Retina (tissue), 1 donor: ENCODE measurements around the gene ZNF827.

Source experiments
- DNase-seq: peaks from one replicate; pipeline ENCODE4 v3.0.0-alpha.2; 2016

ZNF827 gene

GRCh38 chr4:145740806-145741205, 197.8 kb downstream of the ZNF827 start:
- no peak for DNase-seq

GRCh38 chr4:145739845-145740244, 198.8 kb downstream of the ZNF827 start:
- DNase-seq, result no peak

DNA sequence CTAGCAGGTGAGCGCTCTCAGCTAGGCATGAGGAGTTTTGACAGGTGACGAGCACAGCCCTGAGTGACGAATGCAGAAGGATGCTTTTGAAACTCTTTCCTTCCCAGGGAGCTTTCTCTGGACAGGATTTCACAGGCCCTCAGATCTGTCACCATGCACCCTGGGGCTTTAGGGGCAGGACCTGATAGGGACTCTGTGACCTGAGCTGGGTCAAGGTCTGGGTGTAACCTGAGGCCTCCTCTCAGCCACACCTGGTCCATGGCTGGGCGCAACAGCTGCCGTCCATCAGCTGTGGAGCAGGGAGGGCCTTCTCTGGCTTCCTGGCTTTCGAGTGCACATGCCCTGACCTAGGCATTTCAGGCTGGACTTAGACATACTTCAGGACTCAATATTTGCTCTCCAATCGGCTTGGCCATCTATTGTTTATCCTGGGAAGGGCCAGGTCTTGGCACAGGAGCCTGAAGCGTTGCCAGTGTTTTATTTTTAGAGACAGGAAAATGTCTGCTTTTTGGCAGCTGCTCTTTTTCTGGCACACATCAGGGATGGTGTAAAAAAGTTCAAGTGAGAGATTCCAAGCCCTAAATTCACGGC, 202.3 kb downstream of the ZNF827 start:
- DNase-seq, result no peak

GRCh38 chr4:145735827-145736226, 202.8 kb downstream of the ZNF827 start:
- no peak for DNase-seq

DNA sequence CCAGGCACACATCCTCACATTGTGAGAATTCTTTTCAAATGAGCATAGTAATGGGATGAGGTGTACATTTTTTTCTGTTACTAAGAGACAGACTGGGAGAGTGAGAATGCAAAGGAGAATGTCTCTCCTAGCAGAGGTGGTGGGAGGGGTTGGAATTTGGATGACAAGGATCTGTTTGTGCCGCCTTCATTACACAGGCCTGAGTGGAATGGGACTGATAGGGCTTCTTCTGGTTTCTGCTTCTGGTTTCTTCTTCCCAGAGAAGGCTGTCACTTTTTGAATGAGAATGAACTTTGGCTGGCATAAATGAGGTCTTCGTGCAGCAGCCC, 203.3 kb downstream of the ZNF827 start:
- DNase-seq, result no peak

GRCh38 chr4:145734576-145735346, 203.9 kb downstream of the ZNF827 start:
- DNase-seq, result no peak

DNA sequence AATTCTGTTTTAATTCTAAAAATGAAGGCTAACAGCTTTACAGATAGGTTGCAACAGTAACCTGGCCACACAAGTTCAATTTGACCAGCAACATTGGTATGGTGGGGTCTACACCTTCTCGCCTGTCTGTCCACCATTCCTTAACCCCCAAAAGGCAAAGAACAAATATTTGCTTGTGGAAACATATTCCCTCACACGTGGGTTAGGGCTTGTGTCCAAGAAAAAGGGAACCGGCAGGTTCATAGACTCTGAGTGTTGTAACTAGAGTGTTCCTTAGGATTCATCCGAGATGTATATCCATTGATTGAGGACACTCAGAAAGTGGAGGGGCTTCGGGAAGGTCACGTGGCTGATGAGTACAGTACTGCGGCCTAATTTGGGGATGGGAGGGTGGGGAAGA, 204.6 kb downstream of the ZNF827 start:
- DNase-seq, result no peak

DNA sequence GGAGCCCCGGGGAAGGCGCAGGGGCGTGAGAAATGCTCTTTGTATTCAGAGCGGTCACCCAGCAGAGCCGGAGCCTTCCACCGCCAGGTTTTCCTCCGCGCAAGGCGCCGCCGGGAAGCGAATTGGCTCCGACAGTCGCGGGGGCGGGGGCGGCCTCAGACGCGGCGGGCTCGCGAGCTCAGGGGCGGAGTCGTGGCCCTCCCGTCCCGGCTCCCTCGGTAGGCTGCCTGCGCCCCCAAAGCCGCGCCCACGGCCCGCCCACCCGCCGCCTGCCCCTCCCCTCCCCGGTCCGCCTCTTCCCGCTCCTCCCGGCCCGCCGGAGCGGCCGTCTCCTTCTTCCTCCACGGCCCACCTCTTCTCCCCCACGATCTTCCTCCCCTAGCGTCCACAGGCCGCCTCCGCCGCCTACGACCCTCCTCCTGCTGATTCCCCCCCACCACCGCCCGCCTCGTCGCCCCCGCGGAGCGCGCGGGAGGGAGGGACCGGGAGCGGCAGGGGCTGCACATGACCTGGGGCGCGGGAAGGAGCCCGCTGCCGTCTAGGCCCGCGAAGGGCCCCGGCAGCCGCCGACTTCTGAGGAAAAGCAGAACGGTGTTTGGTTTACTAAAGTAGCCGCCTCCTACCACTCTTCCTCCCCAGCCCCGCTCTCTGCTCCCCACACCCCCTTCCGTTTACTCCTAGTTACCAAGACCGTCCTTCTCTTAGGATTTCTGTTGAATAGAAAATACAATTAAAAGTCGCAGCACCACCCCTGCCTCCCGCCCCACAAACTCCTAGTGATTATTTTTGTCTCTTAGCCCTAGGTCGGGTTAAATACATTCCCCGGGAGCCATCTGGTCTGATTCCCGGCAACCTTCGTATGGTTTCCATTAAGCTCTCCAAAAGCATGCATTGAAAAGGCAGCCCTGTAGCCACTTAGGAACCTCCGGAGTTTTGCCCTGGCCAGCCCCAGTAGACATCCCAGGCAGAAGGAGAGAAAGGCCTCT, 205.4 kb downstream of the ZNF827 start:
- peak; percentile 90 for DNase-seq

DNA sequence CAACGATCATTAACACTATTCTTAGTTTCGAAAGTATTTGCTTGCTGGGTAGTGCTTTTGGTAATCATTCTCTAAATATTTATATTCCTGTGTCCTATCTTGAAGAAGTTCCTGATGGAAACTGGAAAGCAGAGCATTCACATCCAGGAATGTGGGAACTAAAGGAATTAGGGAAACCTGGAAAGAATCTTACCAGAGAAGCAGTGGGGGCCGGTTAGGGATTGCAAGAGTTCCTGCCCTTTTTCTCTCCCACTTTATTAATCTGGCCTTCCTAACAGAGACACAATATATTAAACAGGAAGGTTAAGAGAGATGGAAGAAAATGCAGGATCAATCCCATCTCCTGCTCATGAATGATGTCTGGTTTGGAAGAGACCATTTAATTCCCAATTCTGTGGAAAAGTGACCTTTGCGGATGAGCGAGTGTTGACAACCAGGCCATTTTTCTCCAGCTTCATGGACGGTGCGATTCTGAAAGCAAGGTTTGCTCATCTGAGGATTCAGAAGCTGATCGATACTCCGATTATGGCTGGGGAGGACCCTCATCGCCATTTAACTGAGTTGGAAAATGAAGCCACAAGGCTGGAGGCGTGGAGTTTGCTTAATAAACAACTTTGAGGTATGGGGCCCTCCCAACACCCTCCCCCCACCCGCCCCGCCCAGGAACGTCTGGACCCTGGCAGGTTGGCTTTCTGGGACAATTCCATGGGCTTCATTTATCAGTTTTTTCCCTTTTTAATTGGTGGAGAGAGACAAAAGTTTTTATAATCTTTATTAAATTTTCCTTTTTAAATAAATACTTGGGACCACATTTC, 206.4 kb downstream of the ZNF827 start:
- peak; percentile 29 for DNase-seq

DNA sequence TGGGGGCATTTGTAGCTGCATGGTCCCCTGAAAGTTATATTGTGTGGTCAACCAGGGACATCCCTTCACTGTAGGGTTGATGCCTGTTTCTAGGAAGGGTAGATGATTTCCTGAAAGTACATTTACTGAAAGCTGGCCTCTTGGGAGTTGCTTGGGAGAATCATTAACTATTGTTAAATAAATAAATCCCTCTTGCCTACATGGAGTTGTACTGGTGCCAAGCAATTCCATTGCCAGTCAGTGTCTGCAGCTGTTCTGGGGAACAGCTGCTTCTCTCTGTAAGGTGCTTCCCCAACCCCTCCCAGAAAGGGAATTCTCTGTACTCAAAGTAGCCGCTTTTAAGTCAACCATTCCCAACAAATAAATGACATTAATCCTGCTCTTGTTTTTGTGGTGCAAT, 207.6 kb downstream of the ZNF827 start:
- no peak for DNase-seq

DNA sequence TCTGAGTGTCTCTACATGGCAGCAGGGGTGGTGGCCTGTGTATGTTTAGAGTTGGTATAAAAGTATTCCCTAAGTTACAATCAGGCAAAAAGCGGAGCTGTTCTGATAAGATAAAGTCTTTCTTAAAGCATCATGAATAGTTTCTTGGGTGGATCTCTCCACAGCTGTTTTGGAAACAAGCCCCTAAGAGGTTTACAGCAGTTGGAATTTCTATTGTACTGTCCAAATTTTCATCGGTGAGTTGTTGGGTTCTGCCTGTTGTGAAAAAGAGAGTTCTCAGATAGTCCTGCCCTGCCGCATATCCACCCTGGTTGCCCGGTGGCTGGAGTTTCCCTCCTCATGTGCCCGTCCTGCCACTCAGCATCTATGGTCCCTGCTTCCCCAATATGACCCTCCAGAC, 208.6 kb downstream of the ZNF827 start:
- DNase-seq, result no peak

- no peak for DNase-seq
These were observed 215.3 kb downstream of the ZNF827 start for GRCh38 chr4:145723336-145723735.

DNA sequence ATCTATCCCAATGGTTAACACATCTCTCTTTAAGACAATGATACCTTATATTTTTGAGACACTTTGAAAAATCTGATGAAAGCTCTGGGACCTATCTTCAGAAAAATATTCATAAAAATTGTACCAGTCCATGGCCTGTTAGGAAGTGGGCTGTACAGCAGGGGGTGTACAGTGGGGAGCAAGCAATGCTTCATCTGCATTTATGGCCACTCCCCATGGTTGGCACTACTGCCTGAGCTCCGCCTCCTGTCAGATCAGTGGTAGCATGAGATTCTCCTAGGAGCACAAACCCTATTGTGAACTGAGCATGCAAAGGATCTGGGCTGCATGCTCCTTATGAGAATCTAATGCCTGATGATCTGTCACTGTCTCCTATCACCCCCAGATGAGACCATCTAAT, 216.1 kb downstream of the ZNF827 start:
- no peak for DNase-seq

DNA sequence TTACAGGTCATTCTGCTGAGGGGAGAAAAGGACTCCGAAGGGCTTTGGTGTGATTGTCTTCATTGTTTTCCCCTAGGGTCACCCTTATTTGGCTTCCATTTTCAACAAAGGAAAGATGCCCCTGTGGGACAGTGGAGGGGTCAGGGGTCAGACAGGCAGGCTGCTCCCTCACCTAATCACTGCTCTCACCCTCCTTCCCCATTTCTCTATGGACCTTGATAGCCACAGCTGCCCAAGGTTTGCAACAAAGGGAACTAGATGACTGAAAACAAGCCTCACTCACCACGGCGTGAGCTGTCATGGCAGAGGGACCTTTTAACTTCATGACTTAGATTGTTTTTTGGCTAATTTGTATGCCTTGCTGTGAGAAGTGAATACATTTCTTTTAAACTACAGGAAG, 218.0 kb downstream of the ZNF827 start:
- no peak for DNase-seq

DNA sequence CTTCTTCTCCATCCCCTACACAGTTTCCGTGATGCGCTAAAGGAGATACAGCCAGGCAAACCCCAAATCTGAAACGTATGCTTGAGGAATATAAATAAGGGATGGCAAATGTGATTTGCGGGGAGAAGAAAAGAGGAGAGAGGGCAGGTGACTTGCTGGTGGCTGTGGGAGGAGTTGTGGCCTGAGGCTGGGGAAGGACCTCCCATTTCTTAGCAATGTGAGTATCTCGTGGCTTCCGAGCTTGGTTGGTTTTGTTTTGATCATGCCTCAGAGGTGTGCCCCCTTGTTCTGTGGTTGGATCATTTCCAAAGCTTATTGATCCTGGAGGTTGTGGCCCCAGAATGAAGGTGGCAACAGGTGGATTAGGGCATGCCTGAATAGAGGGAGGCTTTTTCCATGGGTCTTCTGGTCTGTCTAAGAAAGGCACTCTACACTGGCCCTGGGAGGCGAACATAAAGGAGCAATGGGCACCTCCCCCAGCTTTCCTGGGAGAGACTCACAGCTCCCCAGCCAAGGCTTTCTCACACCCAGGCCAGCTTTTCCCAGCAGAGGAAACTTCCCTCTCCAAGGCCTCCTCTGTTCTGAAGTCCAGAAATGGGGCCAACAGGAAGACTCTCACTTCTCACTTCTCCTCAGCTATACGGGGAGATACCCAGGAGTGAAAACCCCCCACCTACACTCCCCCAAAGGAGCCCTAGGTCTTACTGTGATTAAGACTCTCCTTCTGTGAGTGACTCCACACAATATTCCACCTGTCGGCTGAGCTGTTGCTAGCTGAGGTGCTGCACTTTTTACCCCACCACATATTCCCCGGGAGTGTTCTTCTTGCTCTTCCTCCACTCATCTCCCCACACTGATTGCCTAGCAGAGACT, 218.6 kb downstream of the ZNF827 start:
- DNase-seq, result no peak

DNA sequence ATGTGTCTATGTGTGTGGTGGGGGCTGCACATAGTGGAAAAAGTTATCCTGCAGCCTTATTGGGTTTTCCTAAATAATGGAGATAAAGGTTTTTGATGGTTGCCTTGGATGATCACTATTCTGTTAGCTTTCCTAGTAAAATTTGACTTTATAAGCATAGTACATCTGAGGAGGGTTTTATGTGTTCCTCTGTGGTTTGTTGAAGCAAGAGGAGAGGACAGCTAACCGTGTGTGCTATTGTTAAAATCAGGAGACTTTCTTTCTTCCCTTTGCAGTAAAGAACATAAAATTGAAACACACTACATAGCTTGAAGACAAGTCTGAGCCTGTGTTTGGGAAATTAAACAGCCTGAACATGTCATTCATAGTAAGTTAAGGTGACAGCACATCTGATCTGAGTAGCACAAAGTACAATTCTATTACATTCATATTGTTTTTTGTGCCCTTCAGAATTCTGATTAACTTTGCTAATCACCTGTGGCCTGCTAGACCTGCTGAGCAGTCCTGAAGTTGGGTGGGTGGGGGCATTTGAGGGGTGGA, 221.9 kb downstream of the ZNF827 start:
- no peak for DNase-seq

DNA sequence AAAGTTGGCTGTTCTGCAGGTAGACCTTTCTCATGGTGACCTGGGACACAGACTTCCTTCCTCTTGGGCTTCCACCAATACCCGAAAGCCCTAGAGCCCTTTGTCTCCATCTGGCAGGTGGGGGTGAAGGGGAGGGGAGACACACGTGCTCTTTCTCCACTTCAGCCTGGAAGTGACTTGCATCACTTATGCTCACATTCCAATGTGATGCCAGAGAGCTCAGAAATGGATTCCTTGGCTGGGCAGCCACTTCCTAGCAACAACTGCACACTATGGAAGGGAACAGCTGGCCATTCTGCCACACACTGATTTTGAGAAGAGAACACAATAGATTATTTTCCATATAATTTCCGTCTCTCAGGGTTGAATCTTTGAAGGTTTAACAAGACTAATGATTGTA, 222.4 kb downstream of the ZNF827 start:
- DNase-seq, result no peak

GRCh38 chr4:145709843-145710242, 228.8 kb downstream of the ZNF827 start:
- no peak for DNase-seq

- no peak for DNase-seq
These were observed 229.3 kb downstream of the ZNF827 start for GRCh38 chr4:145709336-145709735.
